OCI-LY1 (cell line): ENCODE data around the gene COL15A1.

ENCODE experiments used
- H2AFZ ChIP-seq: fragments of 200-600 bp; sonication (generic), shearing (Covaris generic); 2 replicates; pipeline ENCODE4 v1.6.0; 2014; ENCODE audit warnings: antibody characterized with exemption, mild to moderate bottlenecking, low read length
- H3F3A ChIP-seq: fragments of 200-600 bp; sonication (generic), shearing (Covaris generic); 2 replicates; pipeline ENCODE4 v1.6.0; 2014; ENCODE audit warnings: mild to moderate bottlenecking, antibody characterized with exemption, low read length, moderate library complexity; ENCODE audit not compliant: insufficient read depth
- H3K27ac ChIP-seq: fragments of 200-600 bp; sonication (generic); 2 replicates; pipeline ENCODE4 v1.5.1; 2014; ENCODE audit warnings: low read length, mixed run types, mild to moderate bottlenecking, low read depth; ENCODE audit not compliant: poor library complexity, severe bottlenecking
- H3K27me3 ChIP-seq: fragments of 200-600 bp; sonication (generic); 2 replicates; pipeline ENCODE4 v1.6.0; 2014; ENCODE audit warnings: antibody characterized with exemption, mild to moderate bottlenecking, low read length, moderate library complexity; ENCODE audit not compliant: insufficient read depth
- H3K36me3 ChIP-seq: fragments of 200-600 bp; sonication (generic); 2 replicates; pipeline ENCODE4 v1.6.1; 2014; ENCODE audit warnings: mild to moderate bottlenecking, antibody characterized with exemption, low read length, moderate library complexity, mixed read lengths; ENCODE audit not compliant: insufficient read depth
- H3K4me1 ChIP-seq: fragments of 200-600 bp; sonication (generic); 2 replicates; pipeline ENCODE4 v1.5.1; 2014; ENCODE audit warnings: mild to moderate bottlenecking, low read length, moderate library complexity; ENCODE audit not compliant: insufficient read depth, severe bottlenecking
- H3K4me2 ChIP-seq: fragments of 200-600 bp; sonication (generic), shearing (Covaris generic); 2 replicates; pipeline ENCODE4 v1.6.1; 2014; ENCODE audit warnings: low read length
- H3K4me3 ChIP-seq: fragments of 200-600 bp; sonication (generic); 2 replicates; pipeline ENCODE4 v1.5.1; 2014; ENCODE audit warnings: low read length, low read depth, mild to moderate bottlenecking, mixed read lengths; ENCODE audit not compliant: poor library complexity, severe bottlenecking
- H3K79me2 ChIP-seq: fragments of 200-600 bp; shearing (Covaris generic); 2 replicates; pipeline ENCODE4 v1.6.1; 2016; ENCODE audit warnings: mixed run types, low read length, mixed read lengths; ENCODE audit not compliant: insufficient read depth
- H3K9ac ChIP-seq: fragments of 200-600 bp; sonication (generic), shearing (Covaris generic); 2 replicates; pipeline ENCODE4 v1.6.1; 2014; ENCODE audit warnings: mild to moderate bottlenecking, low read length, mixed read lengths
- H3K9me2 ChIP-seq: fragments of 200-600 bp; sonication (generic), shearing (Covaris generic); 2 replicates; pipeline ENCODE4 v1.6.1; 2014; ENCODE audit warnings: low read depth, mild to moderate bottlenecking, low read length, mixed read lengths
- H3K9me3 ChIP-seq: fragments of 200-600 bp; shearing (Covaris generic); 2 replicates; pipeline ENCODE4 v1.6.1; 2014; ENCODE audit warnings: low read length, mixed read lengths
- H4K20me1 ChIP-seq: fragments of 200-600 bp; sonication (generic), shearing (Covaris generic); 2 replicates; pipeline ENCODE4 v1.6.0; 2016; ENCODE audit warnings: mild to moderate bottlenecking, low read length; ENCODE audit not compliant: insufficient read depth
- CTCF ChIP-seq: fragments of 200-600 bp; sonication (generic), shearing (Covaris generic); IDR thresholded peaks from 2 replicates; pipeline ENCODE4 v1.5.1; 2017; ENCODE audit warnings: mild to moderate bottlenecking, antibody characterized with exemption, low read length, moderate library complexity, mixed read lengths
- EZH2 ChIP-seq: fragments of 200-600 bp; sonication (generic), shearing (Covaris generic); IDR thresholded peaks from 2 replicates; pipeline ENCODE4 v1.8.0; 2017; ENCODE audit warnings: borderline replicate concordance, mixed run types, mild to moderate bottlenecking, antibody characterized with exemption, low read length, moderate library complexity, mixed read lengths

The COL15A1 gene

GRCh38 chr9:99016681-99017387 lies 73.1 kb downstream of the COL15A1 start:
- H2AFZ ChIP-seq = no peak overlapping the region
- H3K9ac ChIP-seq = no peak overlapping the region

GRCh38 chr9:99018653-99019052 lies 74.9 kb downstream of the COL15A1 start:
- Histone ChIP-seq H3K27ac (no peak overlapping the region), H3K9me2 (no peaks in the 10 kb centered on the region), H3K4me1 (no peaks in the 10 kb centered on the region), H2AFZ (no peak overlapping the region), H3K4me3 (no peak overlapping the region), H3K79me2 (no peaks in the 10 kb centered on the region), H3F3A (no peaks in the 10 kb centered on the region), H3K4me2 (no peak overlapping the region), H4K20me1 (no peaks in the 10 kb centered on the region), H3K27me3 (0 out of 2 replicates have a peak, but pooled peaks cover 3% of the 10 kb centered on the region), H3K36me3 (no peaks in the 10 kb centered on the region), H3K9ac (no peak overlapping the region), H3K9me3 (no peaks in the 10 kb centered on the region)
- TF ChIP-seq CTCF (no peak), EZH2 (no peak)

More at GRCh38 chr9:99016681-99017387, 73.1 kb downstream of the COL15A1 start:
- TF ChIP-seq CTCF (no peak), EZH2 (no peak)
- Histone ChIP-seq H3K9me2 (no peaks in the 10 kb centered on the region), H3K9me3 (peaks cover 3% of the 10 kb centered on the region; the same call in 1 of the 2 replicates), H3K27me3 (0 out of 2 replicates have a peak, but pooled peaks cover 3% of the 10 kb centered on the region), H4K20me1 (no peaks in the 10 kb centered on the region), H3K79me2 (no peaks in the 10 kb centered on the region), H3K4me3 (no peak overlapping the region), H3K4me2 (no peak overlapping the region), H3K27ac (no peak overlapping the region), H3K4me1 (no peaks in the 10 kb centered on the region), H3K36me3 (no peaks in the 10 kb centered on the region; the same call in 1 of the 2 replicates), H3F3A (no peaks in the 10 kb centered on the region)

GRCh38 chr9:99019510-99020331 lies 76.0 kb downstream of the COL15A1 start:
- Histone ChIP-seq H3K4me2 (no peak overlapping the region), H3K27ac (no peak overlapping the region)

More at GRCh38 chr9:99019510-99020331, 76.0 kb downstream of the COL15A1 start:
- no peaks in the 10 kb centered on the region for H3K9me3 ChIP-seq
- H3K4me1 ChIP-seq = no peaks in the 10 kb centered on the region
- no peaks in the 10 kb centered on the region for H3K36me3 ChIP-seq
- TF ChIP-seq EZH2 (no peak), CTCF (no peak)
- H3K27me3 ChIP-seq = 0 out of 2 replicates have a peak, but pooled peaks cover 3% of the 10 kb centered on the region
- H3K9me2 ChIP-seq = no peaks in the 10 kb centered on the region
- no peaks in the 10 kb centered on the region for H3K79me2 ChIP-seq
- no peaks in the 10 kb centered on the region for H3F3A ChIP-seq
- H4K20me1 ChIP-seq = no peaks in the 10 kb centered on the region
- no peak overlapping the region for H3K4me3 ChIP-seq
- no peak overlapping the region for H2AFZ ChIP-seq
- H3K9ac ChIP-seq = no peak overlapping the region
